ENCODE results near the gene OR4E1.
"Not testable (repeated sequence)": the region's sequence is repeated elsewhere in the genome, so short reads cannot be mapped to it uniquely, and the experiment has no call there.

The OR4E1 gene

DNA sequence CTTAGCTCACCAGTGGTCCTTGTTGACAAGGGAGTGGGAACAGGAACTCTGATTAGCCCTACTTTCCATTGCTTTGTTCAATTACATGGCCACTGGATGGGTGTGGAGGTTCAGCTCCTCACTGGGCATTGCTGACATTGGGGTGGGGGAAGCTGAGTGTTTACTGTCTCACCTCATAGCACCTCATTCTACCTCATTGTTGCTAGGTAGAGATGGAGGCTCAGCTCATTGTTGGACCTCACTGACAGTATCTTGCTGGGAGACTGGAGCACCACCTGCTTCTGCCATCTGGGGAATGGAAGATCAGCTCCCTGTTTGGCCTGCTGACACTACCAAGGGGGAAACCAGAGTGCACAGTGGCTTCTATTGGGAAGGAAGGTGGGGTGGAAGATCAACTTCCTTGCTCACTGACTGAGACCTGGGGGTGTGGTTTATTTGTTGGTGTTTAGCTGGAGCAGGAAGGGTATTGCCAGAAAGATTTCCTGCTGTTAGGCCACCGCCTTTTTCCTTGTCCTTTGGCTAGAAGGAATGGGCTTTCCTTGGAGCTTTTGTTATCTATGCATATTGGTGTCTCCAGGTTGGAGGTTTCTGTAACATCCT lies 21.3 kb downstream of the OR4E1 start:
- DNase-seq, result no peak

DNA sequence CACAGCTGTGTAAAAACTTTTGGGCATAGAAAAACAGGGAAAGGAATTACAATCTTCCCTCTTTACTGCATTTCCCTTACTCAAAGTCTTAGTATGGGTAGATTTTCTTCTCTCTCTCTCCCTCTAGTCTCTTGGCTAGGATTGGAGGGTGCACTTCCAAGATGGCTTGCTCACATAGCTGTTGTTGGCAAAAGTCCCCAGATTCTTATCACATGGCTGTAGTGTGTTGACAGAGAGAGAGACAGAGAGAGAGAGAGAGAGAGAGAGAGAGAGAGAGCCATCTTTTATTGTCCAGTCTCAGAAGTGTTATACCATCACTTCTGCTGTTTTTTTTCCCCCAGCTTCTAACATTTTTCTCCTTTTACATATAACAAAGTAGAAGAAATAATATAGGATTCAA lies 26.2 kb downstream of the OR4E1 start:
- no peak for DNase-seq

- no peak for DNase-seq
These were observed 30.2 kb downstream of the OR4E1 start for GRCh38 chr14:21643407-21643806.

DNA sequence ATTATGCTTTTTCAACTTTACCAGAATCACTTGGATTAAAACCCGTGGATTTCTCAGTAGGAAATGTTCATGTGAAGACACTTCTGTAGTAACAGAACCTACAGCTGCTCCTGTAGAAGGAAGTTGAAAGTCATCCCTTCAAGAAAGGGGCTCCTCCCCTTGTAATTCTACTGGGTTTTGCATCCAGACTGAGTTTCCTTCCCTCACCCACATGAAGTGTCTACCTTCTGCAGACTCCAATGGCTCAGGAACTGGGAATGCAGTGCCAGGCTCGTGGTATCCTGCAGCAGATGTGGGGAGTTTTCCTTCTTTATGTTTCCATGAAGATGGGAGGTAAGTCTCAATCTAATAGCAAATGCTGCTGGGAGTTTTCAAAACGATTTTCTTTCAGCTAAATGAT lies 30.9 kb downstream of the OR4E1 start:
- DNase-seq, result no peak

GRCh38 chr14:21634840-21635239 lies 38.8 kb downstream of the OR4E1 start, which contains the start of gene OR10G2:
OR10G2 (minus strand) TSS chr14:21634940; CDS start chr14:21634842, 98 bp downstream.
- no peak for DNase-seq

- DNase-seq, result no peak
These were observed 42.5 kb downstream of the OR4E1 start for GRCh38 chr14:21631084-21631483.

DNA sequence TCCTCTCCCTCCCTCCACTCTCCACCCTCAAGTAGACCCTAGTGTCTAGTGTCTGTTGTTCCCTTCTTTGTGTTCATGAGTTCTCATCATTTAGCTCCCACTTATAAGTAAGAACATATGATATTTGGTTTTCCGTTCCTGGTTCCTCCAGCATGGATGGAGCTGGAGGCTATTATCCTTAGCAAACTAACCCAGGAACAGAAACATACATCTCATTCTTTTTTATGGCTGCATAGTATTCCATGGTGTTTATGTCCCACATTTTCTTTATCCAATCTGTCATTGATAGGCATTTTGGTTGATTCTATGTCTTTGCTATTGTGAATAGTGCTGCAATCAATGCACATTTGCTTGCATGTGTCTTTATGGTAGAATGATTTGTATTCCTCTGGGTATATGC lies 43.1 kb downstream of the OR4E1 start:
- DNase-seq, result not testable (repeated sequence)

- no peak for DNase-seq
These were observed 47.0 kb downstream of the OR4E1 start for GRCh38 chr14:21626491-21627230.

Data from fibroblast of upper back skin (primary cell).